Astrocyte (in vitro differentiated cells and primary cell): ENCODE measurements around the gene PRKD2.

Source experiments
- CTCF ChIP-seq: IDR thresholded peaks from 2 replicates; pipeline ENCODE4 v1.5.1; 2011; ENCODE audit warnings: low read depth, mild to moderate bottlenecking, inconsistent platforms, low read length, moderate library complexity; ENCODE audit not compliant: insufficient read depth
- EZH2 ChIP-seq: IDR thresholded peaks from 2 replicates; pipeline ENCODE4 v1.6.1; 2012; ENCODE audit warnings: mild to moderate bottlenecking, low read length, inconsistent platforms; ENCODE audit not compliant: insufficient read depth

DNA sequence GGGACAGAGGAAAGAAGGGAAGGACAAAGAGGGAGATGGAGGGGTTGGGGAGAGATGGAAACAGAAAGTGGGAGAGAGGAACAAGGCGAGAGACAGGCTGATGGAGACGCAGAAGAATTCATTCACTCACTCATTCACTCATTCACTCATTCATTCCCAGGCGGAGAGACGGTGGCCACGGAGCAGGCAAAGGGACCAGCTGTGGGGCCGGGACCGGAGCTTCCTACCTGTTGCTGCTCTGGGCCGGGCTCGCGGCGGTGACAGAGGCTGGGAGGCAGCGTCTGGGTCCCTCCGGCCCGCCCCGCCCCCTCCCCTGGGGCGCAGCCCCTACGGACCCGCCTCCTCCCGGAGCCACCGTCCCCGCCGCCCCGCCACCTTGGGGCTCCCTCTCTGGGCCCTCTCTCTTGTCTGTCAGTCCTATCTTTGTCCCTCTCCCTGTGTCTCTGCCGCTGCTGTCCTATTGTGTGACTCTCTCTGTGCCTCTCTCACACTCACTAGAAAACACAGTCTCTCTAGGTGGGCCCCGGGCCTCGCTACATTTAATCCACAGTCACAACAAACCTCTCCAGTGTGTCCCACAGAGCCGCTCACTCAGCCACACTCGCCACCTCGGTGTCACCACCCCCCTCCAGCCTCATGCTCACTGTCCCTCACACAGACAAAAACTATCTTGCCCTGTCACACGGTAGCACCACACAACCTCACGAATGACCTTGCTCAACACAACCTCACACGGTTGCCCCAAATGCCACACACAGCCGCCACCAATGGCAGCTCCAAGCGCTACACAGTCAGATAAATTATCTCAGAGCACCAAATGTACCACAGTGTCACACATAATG is 80.8 kb downstream of the PRKD2 start, which contains the start of gene GNG8:
- TF ChIP-seq CTCF, result no peak
- TF ChIP-seq EZH2, result no peak
